Activated CD4-positive, alpha-beta T cell treated with anti-CD3 and anti-CD28 coated beads, Interleukin-2, amount 50 U/mL, for 1 hour (primary cell): Measurements from ENCODE around the gene UCN.
A peak's percentile ranks its signal among the peaks of the same experiment; 100 is the strongest.
"Not testable (repeated sequence)": the region's sequence is repeated elsewhere in the genome, so short reads cannot be mapped to it uniquely, and the experiment has no call there.

Experiments
- DNase-seq: peaks from one replicate; pipeline ENCODE4 v3.0.0-alpha.2; 2020

Gene UCN

DNA sequence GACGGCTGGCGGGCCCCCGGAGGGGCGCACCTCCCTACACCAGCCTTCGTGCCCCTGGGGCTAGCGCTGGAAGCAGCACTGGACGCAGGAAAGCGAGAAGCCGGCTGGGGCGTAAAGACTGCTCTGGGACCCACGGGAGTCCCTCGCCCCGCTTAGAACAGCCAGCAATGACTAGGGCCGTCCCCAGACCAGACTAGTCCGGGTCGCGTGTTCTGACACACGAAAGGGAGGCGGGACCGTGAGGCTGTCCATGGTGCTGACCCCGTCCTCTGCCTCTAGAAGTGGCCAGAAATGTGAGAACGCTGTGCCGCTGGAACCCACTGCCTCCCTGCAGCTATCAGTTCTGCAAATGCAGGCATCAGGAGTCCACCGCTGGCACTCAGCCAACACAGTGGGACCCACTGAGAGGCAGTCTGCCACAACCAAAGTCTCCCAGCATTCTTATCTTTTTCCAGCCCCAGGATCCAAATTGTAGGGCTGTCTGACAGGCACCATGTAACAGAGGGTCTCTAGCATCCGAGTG, at the start of gene UCN:
Gene UCN, minus strand, starts transcription at position 87 of the 523 bp plus-strand sequence. CDS start 550 bp downstream, outside the sequence.
- no peak for DNase-seq

DNA sequence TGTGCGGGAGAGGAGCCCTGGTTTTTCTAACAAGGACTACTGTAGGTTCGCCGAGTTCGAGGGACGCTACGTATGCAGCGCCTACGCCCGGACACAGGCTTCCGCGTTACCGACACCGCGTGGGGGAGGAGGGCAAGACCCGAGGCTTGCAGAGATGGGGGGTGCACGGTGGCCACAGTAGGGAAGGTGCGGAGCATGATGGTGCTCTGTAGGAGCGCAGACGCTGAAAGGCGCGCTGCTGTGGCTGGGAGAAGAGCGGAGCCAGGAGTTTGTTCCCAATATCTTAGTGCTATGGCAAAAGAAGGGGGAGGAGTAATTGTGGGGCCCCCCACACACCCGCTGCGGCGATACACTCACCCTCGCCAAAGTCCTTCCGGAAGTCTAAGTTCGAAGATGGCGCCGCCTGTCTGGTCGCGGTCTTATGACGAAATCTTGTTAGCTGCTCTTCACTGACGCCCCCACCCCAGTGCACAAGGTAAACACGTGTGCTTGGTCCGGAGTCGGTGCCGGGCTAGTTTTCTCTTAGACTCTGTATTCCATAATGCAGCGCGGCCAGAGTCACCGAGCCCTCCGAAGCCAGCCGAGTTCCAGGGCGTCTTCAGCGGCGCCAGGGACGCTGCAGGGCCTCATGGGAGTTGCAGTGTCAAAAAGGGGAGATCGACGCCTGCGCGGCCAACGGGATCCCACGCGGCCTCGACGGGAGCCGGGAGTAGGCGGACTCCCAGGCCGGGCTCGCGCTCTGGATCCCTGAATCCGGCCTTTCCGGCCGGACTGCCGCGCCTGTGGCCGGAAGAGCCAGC, 48.3 kb upstream of the UCN start, which contains the start of gene GTF3C2:
Gene GTF3C2, minus strand, starts transcription at position 383 of the 800 bp plus-strand sequence. CDS start 13,210 bp downstream, outside the sequence.
- peak; percentile 88 for DNase-seq

GRCh38 chr2:27356056-27356381, 47.8 kb upstream of the UCN start:
- DNase-seq, result no peak

DNA sequence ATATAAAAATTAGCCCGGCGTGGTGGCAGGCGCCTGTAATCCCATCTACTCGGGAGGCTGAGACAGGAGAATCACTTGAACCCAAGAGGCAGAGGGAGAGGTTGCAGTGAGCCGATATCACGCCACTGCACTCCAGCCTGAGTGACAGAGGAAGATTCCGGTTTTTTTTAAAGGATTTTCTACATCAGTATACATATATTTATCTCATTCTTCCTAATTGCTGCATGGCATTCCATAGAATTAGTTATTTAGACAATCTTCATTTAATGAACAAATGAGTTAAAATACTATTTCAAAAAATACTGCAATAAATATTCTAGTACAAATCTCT, 46.3 kb upstream of the UCN start:
- DNase-seq, result no peak

DNA sequence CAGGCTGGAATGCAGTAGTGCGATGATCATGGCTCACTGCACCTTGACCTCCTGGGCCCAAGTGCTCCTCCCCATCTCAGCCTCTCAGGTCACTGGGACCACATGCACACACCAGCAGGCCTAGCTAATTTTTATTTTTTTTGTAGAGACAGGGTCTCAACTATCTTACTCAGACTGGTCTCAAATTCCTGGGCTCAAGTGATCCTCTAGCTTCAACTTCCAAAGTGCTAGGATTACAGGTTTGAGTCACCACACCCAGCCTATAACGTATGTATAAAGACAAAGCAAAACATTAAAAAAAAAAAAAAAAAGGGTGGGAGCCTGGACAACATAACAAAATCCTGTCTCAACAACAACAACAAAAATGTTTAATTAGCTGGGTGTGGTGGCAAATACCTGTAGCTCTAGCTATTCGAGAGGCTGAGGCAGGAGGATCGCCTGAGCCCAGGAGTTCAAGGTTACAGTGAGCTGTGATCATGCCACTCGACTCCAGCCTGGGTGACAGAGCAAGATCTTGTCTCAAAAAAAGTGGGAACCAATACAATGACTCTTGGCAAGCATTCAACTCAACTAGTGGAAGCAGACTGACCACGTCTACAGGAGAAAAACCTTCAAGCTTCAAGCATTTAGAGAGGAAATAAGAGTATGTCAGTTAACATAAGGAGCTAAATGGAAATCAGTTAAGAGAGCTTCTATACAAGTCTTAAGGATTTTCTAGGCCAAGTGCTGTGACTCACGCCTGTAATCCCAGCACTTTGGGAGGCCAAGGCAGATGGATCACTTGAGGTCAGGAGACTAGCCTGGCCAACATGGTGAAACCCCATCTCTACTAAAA, 45.7 kb upstream of the UCN start:
- no peak for DNase-seq

DNA sequence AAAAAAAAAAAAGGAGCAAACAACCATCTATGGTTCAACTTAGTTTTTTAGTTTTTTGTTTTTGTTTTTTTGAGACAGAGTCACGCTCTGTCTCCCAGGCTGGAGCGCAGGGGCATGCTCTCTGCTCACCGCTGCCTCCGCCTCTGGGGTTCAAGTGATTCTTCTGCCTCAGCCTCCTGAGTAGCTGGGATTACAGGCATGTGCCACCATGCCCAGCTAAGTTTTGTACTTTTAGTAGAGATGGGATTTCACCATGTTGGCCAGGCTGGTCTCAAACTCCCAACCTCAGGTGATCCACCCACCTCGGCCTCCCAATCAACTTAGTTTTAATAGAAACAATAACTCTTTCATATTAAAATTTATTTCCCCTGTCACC, 45.1 kb upstream of the UCN start:
- DNase-seq, result not testable (repeated sequence)

DNA sequence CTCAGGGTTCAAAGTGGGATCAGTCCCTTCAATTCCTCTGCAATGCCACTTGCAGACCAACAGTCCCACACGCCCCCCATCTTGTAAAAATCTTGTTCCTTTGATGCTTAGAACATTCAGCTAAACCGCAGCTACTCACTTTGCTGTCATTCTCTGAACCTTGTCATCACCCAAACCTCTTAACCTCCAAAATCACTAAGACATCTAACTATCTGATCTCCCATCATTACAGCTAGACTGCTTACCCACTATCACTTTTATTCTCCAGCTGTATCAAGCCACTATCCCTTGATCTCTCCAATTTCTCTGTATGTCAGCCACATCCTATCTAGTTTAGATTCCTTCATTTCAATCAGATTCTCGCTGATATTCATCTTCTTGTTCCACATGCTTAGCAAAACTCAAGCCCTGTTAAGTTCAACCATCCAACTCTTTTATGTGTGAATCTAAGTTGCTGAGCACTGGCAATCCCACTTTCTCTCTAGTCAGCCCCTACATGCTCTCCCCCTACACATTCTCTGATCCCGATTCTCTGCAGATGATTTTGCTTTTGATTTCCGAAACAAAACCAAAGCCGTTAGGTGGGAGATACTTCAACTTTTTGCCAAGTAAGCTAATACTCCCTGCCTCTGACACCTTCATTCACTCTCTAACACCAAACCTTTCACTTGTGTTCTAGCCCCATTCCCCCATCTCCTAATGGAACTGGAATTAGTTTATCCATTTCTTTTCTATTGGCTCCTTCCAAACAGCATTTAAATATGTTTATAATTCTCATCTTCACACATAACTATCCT, 43.8 kb upstream of the UCN start:
- no peak for DNase-seq

- no peak for DNase-seq
Measured at GRCh38 chr2:27350106-27350693, 42.0 kb upstream of the UCN start.

DNA sequence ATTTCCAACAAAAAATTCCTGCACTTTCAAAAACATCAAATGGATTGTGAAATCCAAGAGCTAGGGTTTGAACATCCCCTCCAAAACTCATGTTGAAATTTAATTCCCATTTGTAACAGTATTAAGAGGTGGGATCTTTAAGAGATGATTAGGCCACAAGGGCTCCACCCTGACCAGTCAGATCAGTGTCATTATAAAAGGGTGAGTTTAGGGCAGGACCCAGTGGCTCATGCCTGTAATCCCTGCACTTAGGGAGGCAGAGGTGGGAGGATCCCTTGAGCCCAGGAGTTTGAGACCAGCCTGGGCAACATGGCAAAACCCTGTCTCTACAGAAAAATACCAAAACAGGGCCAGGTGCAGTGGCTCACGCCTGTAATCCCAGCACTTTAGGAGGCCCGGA, 39.4 kb upstream of the UCN start:
- DNase-seq, result no peak

DNA sequence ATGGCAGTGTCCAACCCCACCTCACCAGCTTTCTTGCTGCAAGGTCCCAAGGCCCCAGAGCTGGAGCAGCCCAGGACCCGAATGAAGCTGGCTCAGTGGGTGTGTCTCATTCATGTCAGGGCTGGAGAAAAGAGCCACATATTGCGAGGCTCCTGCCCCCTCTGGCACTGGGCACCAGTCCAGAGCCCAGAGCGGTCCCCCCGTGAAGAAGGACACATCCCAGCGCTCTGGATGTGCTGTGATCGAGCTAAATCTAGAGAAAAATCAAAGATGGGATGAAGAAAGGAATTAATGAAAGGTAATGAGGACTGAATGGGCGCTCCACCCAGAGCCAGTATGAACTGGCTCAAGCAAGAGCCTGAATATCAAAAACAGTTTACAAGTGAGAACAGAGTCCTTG, 27.9 kb upstream of the UCN start:
- DNase-seq, result no peak

- no peak for DNase-seq
Measured at GRCh38 chr2:27335311-27335710, 27.1 kb upstream of the UCN start.

DNA sequence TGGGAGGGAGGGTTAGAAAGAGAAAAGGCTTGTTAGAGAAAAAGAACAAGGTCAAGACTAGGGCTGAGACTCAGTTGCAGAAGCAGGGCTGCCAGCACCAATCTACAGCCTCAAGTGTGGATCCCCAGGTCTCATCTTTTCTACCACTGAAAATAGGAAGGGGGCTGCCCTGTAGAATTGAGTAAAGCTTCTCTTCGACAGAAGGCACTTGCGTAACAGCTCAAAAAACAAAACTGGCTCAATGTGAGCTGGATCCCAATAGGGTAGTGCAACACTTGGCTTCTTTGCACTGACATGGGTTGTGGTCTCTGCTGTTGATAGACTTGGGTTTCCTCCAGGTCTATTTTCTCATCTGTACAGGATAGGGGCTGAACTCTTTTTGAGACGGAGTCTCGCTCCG, 16.5 kb upstream of the UCN start:
- no peak for DNase-seq

- DNase-seq, result no peak
Measured at GRCh38 chr2:27323596-27324285, 15.5 kb upstream of the UCN start.

DNA sequence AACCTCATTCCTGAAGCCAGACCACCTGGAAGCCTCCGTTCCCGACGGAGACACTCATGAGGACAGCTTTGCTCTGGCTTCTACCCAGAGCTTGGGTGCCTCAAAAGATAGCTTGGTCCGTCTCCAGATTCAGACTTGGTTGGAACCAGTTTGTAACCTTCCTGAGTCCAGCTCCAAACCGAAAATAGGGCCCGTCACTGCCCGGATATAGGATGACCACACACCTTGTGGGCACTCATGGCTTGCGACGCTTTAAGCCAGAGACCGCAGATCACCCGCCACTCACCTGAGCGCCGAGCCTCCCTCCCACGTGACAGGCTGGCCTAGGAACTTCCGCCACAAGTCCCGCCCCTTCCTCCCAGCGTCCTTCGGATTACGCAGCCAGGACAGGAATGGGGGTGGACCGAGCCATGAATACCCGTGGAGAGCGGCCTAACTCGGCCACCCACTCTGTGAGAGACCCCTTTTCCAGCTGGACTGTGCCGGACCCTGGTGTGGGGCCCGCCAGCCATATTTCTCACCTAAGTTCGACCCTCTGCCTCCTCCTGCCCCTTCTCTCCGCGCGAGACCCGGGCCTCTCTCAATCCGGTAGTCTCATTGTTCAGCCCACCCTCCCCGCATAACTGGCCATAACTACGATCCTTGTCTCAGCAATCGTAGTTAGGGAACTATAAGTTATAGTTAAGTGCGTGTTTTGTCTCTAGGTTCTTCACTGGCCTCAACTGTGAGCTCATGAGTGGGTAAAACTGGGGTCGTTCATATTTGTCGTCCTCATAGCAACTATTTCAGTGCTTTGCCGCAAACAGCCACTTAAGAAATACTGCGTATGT, 14.7 kb upstream of the UCN start, which contains the start of gene MPV17:
Gene MPV17, minus strand, starts transcription at position 332 of the 830 bp plus-strand sequence. CDS start 580 bp downstream, outside the sequence.
- peak; percentile 84 for DNase-seq

- DNase-seq, result no peak
Measured at GRCh38 chr2:27322301-27322765, 14.1 kb upstream of the UCN start.

DNA sequence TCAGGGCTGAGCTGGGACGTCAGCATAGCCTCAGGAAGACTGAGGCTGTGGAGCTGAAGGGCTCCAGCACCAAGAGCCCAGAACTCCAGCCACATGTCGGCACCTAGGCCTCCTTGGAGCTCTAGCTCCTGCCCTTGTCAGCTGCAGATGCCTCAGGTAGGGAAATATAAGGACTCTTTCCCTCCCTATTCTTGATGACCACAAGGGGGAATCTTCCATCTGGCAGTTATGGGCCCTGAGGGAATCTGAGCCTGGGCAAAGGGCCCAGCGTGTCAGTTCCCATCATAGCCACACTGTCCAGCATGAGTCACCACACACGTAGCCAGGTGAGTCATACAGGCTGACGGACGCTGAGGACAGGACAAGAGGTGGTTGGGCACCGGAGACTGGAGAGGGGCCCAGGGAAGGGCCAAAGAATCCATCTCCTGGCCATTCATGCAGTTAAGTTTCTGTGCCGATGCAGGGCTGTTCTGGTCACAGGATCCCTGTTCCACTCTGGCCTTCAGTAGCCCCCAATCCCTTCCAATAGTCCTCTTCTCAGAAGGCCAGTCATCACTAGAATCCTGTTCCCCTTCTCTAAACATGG, 12.8 kb upstream of the UCN start:
- no peak for DNase-seq

DNA sequence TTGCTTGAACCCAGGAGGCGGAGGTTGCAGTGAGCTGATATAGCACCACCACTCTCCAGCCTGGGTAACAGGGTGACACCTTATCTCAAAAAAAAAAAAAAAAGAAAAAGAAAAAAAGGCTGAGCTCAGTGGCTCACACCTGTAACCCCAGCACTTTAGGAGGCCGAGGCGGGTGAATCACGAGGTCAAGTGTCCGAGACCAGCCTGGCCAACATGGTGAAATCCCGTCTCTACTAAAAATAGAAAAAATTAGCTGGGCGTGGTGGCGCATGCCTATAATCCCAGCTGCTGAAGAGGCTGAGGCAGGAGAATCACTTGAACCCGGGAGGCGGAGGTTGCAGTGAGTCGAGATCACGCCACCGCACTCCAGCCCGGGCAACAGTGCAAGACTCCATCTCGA, 11.6 kb upstream of the UCN start:
- DNase-seq, result not testable (repeated sequence)

DNA sequence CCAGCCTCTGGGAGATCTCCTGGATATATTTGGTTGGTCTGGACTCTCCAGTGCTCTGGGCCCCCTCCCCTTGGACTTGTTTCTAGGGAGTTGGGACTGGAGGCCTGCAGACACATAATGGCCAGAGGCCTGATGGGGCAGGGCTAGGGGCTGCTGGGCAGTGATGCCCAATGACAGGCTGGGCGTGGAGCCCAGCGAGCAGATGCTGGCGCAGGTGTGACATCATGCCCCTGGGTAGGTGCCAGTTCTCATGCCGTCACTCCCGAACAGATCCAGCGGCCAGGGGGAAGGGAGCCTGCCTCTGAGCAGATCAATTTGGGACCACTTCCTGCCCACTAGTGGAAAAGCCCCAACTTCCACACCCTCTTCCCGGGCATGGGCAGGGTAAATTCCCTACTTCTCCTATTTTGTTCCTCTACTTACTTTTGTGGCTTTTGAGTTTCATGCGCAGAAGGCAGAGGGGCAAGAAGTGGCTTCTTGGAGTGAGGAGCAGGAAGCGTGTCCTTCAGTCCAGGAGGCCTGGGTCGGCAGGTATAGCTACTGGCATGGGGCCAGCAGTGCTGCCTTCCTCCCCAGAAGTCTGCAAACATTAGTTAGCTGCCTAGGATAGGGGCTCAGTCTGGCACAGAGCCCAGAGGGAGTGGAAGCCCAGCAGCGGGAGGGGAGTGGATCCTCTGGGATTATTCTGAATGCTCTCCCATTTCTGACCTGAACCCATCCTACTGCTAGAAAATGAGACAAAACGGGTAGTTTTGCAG, 8.6 kb upstream of the UCN start:
- DNase-seq, result no peak

- DNase-seq, result no peak
Measured at GRCh38 chr2:27315122-27315521, 6.9 kb upstream of the UCN start.

GRCh38 chr2:27314709-27315108, 6.5 kb upstream of the UCN start:
- no peak for DNase-seq
